NCI-H1092 treated with DMSO at 0.1 percent for 48 hours (cell line): ENCODE measurements around the gene COMMD7.

Experiments used
- DNase-seq: peaks from one replicate; lab custom pipeline; 2025; lab: John Stamatoyannopoulos, UW

The COMMD7 gene

GRCh38 chr20:32675223-32675975 is 67.9 kb downstream of the COMMD7 start:
- peak; percentile 67 for DNase-seq

DNA sequence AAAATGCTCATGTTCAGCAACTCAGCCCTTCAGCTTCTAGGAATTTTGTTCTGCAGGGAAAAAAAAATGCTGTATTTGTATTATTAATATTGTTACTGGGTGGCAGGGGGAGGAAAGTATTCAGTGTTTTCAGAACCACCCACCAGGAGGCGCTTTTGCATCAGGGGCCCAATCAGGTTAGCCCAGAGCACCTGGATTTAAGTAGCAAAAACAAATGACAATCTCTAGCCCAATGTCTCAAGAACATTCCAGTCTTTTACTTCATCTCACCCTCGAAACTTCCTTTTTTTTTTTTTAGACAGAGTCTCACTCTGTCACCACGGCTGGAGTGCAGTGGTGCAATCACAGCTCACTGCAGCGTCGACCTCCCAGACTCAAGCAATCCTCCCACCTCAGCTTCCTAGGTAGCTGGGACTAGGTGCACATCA is 68.9 kb downstream of the COMMD7 start:
- peak; percentile 58 for DNase-seq

- peak; percentile 32 for DNase-seq
These were observed 70.0 kb downstream of the COMMD7 start for GRCh38 chr20:32672982-32673851.

DNA sequence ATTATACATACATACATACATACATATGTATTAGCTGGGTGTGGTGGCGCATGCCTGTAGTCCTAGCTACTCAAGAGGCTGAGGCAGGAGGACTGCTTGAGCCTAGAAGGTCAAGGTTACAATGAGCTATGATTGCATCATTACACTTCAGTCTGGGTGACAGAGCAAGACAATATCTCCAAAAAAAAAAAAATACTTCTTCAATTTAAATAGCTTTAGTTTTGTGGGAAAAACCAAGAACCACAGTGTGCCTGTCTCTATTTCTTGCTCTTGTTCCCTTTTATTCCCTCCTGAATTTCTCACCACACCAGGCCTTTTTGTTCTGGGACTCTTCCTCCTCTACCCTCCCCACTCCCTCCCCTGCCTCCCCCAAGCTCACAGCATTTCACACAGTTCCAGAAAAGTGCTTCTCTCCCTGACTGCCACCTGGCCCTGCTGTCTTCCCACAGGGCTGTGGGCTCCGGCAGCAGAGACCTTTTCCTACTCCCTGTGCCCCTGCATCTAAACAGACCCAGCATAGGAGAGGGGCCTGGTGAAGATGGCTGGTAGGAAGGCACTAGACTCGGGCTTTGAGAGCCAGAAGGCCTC is 70.8 kb downstream of the COMMD7 start:
- no peak for DNase-seq

DNA sequence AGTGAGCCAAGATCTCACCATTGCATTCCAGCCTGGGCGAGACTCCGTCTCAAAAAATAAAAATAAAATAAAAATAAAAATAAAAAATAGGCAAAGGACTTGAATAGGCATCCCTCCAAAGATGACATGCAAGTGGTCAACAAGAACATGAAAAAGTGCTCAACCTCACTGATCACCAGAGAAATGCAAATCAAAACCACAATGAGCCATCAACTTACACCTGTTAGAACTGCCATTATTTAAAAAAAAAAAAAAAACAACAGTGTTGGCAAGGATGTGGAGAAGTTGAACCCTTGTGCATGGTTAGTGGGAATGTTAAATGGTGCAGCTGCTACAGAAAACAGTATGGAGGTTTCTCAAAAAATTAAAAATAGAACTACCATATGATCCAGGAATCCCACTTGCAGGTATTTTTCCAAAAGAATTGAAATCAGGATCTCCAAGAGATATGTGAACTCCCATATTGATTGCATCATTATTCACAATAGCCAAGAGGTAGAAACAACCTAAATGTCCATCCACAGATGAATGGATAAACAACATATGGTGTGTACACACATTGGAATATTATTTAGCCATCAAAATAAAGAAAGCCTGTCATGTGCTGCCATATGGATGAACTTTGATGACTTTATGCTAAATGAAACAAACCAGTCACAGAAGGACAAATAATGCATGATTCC is 72.4 kb downstream of the COMMD7 start:
- no peak for DNase-seq

GRCh38 chr20:32667027-32667426 is 76.2 kb downstream of the COMMD7 start:
- no peak for DNase-seq

- DNase-seq = no peak
These were observed 78.5 kb downstream of the COMMD7 start for GRCh38 chr20:32664678-32665159.

DNA sequence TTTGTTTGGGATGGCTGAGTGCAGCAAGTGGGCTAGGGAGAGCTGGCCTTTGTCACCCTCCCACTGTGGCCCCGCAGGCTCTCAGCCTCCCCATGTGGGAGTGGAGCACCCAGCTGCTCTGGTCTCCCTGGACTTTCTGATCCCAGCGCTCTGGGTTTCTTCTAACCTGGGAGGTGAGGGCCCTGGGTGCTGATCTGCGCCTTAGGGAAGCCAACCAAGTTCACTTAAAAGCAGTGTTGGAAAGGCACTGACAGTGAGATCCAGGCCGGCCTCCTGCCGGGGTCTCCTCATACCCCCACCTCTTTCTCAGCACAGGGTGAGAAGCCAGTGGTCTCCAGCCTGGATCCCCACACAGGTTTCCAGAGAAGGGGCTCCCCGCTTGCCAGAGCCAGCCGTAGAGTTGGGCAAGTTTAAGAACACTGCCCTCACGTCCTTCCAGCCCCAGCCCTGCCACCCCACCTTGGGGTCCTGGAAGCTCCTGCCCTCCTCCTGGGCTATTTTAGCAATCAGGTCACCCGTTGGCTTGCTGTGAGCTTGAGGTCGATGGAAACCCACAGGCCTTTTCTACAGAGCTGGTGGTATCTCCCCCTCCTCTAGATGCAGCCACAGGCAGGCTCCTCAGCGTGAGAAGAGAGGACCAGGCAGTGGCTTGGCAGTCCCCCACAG is 79.1 kb downstream of the COMMD7 start:
- no peak for DNase-seq

DNA sequence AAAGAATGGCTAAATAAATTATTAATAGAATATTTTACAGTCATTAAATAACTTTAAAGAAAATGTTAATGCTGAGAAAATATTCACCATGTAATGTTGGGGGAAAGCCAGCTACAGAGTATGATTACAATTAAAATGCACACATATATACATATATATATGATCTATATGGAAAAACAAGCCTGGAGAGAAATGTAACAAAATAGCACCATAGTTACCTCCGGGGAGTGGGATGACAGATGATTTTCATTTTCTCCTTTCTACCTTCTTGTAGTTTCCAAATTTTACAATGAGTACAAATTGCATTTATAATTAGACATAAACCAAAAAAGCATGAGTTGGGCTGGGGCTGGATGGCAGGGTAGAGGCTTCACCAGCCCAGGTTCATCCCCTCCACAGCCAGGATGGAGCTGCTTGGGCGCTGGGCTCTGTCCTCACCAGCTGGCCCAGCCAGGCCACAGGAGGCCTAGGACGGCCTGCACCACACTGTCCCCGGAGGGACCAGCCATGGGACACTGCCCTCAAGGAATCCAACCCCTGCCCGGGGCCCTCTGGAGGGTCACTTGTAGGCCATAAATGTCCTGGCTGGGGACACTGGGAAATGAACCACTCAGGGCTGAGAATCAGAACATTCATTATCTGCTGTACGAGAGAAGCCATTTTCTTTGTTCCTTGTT is 79.8 kb downstream of the COMMD7 start:
- no peak for DNase-seq

GRCh38 chr20:32661820-32662528 is 81.3 kb downstream of the COMMD7 start:
- DNase-seq = no peak

- DNase-seq = no peak
These were observed 82.6 kb downstream of the COMMD7 start for GRCh38 chr20:32660661-32661060.

- DNase-seq = no peak
These were observed 86.4 kb downstream of the COMMD7 start for GRCh38 chr20:32656827-32657226.

GRCh38 chr20:32655903-32656512 is 87.3 kb downstream of the COMMD7 start:
- no peak for DNase-seq

GRCh38 chr20:32652739-32653526 is 90.3 kb downstream of the COMMD7 start:
- peak; percentile 77 for DNase-seq
